GM10266 (cell line): Measurements from ENCODE around the gene SUSD4.

Experiments used
- DNase-seq: peaks from one replicate; pipeline ENCODE4 v3.0.0; 2012; ENCODE audit errors: extremely low spot score
- TF ChIP-seq, protein P1 (sequence below): IDR thresholded peaks from 2 replicates; pipeline ENCODE4 v1.5.1; 2012; ENCODE audit warnings: mild to moderate bottlenecking, low read depth; ENCODE audit not compliant: control insufficient read depth, insufficient read depth; ENCODE audit errors: missing control alignments

SUSD4 gene

DNA sequence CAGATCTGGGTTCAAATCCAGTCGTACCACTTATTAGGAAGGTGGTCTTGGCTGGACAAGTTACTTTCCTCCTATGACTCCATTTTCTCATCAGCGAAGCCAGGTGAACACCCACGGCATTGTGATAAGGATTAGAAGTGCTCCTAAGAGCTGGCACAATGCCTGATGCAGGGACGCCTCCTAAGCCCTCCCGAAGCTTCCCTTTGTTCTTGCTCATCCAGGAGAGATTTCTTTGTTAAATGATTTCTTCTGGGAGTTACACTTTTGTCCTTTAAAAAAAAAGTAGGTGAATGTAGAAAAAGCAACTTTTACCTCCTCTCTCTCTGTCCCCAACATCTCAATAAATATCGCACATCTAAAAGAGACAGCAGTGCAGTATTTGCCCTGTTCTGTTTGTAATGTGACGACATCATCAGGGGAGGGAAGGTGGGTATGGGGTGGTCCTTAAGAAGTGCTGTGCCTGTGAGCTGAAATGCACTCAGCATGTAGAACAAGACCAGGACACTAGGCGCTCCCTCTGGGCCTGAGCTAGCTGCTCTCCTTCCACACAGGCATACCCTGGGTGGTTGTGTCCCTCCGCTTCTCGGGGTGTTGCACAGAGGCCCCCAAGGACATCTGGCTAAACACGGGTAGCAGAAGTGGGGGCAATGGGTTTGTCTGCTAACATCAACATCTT, 43.9 kb downstream of the SUSD4 start:
- no peak for DNase-seq
- TF ChIP-seq, protein P1, sequence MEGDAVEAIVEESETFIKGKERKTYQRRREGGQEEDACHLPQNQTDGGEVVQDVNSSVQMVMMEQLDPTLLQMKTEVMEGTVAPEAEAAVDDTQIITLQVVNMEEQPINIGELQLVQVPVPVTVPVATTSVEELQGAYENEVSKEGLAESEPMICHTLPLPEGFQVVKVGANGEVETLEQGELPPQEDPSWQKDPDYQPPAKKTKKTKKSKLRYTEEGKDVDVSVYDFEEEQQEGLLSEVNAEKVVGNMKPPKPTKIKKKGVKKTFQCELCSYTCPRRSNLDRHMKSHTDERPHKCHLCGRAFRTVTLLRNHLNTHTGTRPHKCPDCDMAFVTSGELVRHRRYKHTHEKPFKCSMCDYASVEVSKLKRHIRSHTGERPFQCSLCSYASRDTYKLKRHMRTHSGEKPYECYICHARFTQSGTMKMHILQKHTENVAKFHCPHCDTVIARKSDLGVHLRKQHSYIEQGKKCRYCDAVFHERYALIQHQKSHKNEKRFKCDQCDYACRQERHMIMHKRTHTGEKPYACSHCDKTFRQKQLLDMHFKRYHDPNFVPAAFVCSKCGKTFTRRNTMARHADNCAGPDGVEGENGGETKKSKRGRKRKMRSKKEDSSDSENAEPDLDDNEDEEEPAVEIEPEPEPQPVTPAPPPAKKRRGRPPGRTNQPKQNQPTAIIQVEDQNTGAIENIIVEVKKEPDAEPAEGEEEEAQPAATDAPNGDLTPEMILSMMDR = no peak

DNA sequence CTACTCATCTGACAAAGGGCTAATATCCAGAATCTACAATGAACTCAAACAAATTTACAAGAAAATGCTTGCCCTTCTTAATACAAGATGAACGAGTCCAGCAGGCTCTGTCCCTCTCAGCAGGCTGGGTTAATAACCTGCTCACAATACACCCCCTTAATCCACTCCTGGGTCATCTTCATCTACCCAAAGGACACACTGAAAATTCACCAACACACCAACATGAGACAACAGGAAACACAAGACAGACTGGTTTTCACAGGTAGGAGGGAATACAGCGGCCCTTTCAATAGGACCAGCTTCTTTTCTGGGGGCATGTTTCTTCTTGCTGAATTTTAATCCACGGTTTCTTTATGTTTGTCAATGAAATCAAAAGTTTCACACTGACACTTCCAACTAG, 44.6 kb downstream of the SUSD4 start:
- DNase-seq = no peak
- TF ChIP-seq, protein P1 = no peak

DNA sequence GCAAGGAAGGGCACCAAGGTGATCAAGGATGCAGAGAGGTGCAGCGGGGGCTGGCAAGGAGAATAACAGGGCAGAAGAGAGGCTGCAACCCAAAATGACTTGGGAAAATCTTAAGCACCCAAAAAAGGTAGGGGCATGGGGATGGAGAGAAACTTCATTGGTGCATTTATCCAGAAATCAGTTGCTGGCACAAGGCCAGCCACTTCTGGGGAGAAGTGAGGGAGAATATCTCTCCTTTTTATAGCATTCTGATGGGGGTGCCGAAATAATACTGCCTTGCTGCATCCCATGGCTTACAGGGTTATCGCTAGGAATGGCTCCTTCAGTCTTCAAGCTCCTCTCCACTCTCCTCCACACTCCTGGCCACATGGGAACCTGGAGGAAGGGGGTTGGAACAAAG, 47.9 kb downstream of the SUSD4 start:
- no peak for DNase-seq
- TF ChIP-seq, protein P1 = no peak

DNA sequence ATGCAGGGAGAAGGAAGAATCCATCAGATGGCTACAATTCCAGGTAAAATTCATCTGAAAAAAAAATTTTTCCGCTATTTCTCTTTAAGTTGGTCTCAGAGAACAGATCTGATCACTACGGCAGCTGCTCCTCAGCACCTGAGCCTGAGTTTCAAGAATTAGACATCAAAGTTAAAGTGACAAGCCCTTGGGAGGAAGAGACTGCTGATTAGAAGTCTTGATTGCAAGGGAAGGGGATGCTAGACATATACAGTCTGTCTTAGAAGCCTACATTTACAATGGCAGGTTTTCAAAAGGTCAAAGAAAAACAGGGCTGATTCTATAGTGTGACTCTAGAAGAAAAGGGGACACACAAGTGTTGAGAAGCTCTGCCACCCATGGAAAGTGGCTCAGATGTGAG, 48.3 kb downstream of the SUSD4 start:
- TF ChIP-seq, protein P1 = no peak
- DNase-seq = no peak

DNA sequence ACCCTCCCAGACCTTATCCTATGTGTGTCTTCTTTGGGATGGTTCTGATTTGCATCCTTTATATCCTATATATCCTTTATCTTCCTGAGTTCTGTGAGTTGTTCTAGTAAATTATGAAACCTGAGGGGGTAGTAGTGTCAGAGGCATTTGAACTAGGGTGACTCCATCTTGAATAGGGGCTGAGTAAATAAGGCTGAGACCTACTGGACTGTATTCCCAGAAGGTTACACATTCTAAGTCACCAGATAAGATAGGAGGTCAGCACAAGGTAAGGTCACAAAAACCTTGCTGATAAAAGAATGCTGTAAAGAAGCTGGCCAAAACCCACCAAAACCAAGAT, 50.6 kb downstream of the SUSD4 start:
- DNase-seq = no peak
- TF ChIP-seq, protein P1 = no peak

DNA sequence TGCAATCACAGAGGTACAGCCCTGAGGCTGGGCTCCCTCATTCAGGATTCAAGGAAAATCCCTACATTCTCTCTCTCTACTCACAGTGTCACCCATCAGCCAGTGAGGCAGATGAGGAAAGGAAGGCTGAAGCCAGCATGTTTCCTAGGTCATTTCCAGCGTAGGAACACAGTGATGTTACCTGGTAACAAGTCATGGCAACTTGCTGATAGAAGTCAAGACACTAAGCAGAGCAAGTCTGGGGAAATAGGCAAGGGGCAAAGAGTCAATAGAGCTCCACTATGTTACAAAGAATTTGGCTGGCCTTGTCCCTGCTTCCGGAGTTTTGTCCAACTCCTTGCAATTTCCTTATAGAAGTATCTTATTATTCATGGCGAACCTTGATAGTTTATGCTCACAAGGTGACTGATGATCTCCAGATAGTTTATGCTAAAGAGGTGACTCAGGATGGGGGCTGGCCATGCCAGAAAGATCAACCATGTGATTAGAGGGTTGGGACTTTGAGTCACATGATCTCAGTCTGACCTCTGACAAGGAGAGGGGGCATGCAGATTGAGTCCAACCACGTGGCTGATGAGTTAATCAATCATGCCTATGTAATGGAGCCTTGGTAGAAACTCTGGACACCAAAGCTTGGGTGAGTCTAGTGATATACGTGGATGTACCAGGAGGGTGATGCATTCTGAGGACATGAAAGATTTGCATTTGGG, 51.1 kb downstream of the SUSD4 start:
- TF ChIP-seq, protein P1 = no peak
- DNase-seq = no peak

DNA sequence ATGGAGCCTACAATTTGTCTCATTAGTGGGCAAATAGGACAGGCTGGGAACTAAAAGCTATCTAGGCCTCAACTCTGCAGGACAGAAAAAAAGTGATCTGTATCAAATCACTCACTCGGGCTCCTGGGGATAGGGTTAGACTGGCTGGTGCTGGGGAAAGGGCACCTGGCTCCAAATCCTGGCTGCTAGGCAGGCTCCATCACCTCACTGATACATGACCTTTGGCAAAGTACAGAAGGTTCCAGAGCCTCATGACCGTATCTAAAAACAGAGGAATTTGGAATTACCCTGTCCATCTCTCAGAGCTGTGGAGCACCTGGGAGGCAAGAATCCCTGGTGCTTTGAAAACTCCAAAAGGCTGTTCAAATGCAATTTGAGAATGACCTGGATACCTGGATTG, 51.7 kb downstream of the SUSD4 start:
- TF ChIP-seq, protein P1 = no peak
- DNase-seq = no peak
